Measurements from ENCODE around the gene LILRB5. TPM values are rescaled to one million over a fixed set of nuclear protein-coding genes. Genes with fewer than 3 reads are reported as not detected.

LILRB5 gene

Small RNA genes lying within 50 kb of the gene (small RNA-seq; reads per million reads assigned to genes)
- gene AC245884.12 (ENCODE audit: insufficient read depth) (not detected), gene MIR4752 (ENCODE audit: insufficient read depth) (not detected), gene RNU6-1307P (ENCODE audit: insufficient read depth) (not detected)
